ENCODE measurements around the gene TMEM270.
A peak's percentile ranks its signal among the peaks of the same experiment; 100 is the strongest.

The TMEM270 gene

GRCh38 chr7:73827567-73828106, 33.3 kb upstream of the TMEM270 start:
- Histone ChIP-seq H3K27ac (ENCODE audit: low read length) (peak overlapping the region; percentile 82), H3K27me3 (ENCODE audit: low read depth, low read length) (no peaks in the 10 kb centered on the region), H3K4me1 (ENCODE audit: control insufficient read depth in 1 of 2, insufficient read depth in 2 of 2, low read length in 2 of 2) (peaks cover 6 to 7% of the 10 kb centered on the region in 2 donors), H3K4me3 (ENCODE audit: low read depth in 1 of 2, low read length in 2 of 2) (no peak overlapping the region), H3K36me3 (ENCODE audit: control insufficient read depth in 1 of 2, insufficient read depth in 2 of 2, low read length in 2 of 2) (no peaks in the 10 kb centered on the region), H3K9me3 (ENCODE audit: control insufficient read depth in 1 of 2, low read length in 2 of 2) (no peaks in the 10 kb centered on the region)

DNA sequence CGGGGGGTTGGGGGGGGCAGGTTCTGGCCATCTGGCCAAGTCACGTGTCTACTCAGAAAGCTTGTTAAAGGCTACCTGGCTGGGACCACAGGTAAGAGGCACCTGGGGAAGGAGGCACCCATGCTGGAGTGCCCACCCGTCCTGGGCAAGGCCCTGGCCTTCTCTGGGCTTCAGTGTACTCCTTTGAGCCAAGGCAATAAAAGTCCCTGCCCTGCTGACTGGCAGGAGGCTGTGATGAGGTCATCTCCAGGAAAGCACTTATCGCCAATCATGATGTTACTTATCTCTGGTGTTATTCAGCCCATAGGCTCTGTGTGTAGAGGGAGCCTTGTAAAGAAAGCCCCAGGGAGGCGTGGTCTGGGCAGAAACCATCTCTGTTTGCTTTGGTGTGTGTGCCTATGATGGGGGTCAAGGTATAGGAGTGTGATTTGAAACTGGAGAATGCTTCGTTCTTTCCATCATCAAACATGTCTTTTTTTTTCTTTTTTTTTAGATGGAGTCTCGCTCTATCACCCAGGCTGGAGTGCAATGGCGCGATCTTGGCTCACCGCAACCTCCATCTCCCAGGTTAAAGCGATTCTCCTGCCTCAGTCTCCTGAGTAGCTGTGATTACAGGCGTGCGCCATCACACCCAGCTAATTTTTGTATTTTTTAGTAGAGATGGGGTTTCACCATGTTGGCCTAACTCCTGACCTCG, 32.7 kb upstream of the TMEM270 start:
- H3K9me3 ChIP-seq (ENCODE audit: control insufficient read depth in 1 of 2, low read length in 2 of 2) = no peaks in the 10 kb centered on the region
- H3K36me3 ChIP-seq (ENCODE audit: control insufficient read depth in 1 of 2, insufficient read depth in 2 of 2, low read length in 2 of 2) = no peaks in the 10 kb centered on the region
- H3K4me3 ChIP-seq (ENCODE audit: low read depth in 1 of 2, low read length in 2 of 2) = no peak overlapping the region
- no peaks in the 10 kb centered on the region for H3K27me3 ChIP-seq (ENCODE audit: low read depth, low read length)
- peaks cover 6 to 7% of the 10 kb centered on the region in 2 donors for H3K4me1 ChIP-seq (ENCODE audit: control insufficient read depth in 1 of 2, insufficient read depth in 2 of 2, low read length in 2 of 2)
- H3K27ac ChIP-seq (ENCODE audit: low read length) = no peak overlapping the region

DNA sequence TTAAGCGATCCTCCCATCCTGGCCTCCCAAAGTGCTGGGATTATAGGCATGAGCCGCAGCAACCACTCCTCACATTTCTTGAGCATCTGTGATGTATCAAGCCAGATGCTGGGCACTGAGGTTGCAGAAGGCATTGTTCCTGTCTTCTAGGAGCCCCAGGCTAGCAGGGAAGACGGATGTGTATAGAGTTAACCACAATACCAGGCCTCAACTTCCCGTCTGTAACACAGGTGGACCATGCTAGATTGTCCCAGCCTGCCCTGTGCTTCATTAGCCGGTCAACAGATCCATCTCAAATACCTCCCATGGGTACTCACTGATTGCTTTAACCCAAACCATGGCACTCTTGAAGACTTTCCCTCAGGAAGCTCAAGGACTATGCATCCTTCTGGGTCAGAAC, 32.0 kb upstream of the TMEM270 start:
- Histone ChIP-seq H3K27me3 (ENCODE audit: low read depth, low read length) (no peaks in the 10 kb centered on the region), H3K4me1 (ENCODE audit: control insufficient read depth in 1 of 2, insufficient read depth in 2 of 2, low read length in 2 of 2) (peaks cover 6 to 7% of the 10 kb centered on the region in 2 donors), H3K9me3 (ENCODE audit: control insufficient read depth in 1 of 2, low read length in 2 of 2) (no peaks in the 10 kb centered on the region), H3K27ac (ENCODE audit: low read length) (peak overlapping the region; percentile 94), H3K4me3 (ENCODE audit: low read depth in 1 of 2, low read length in 2 of 2) (no peak overlapping the region), H3K36me3 (ENCODE audit: control insufficient read depth in 1 of 2, insufficient read depth in 2 of 2, low read length in 2 of 2) (no peaks in the 10 kb centered on the region)

DNA sequence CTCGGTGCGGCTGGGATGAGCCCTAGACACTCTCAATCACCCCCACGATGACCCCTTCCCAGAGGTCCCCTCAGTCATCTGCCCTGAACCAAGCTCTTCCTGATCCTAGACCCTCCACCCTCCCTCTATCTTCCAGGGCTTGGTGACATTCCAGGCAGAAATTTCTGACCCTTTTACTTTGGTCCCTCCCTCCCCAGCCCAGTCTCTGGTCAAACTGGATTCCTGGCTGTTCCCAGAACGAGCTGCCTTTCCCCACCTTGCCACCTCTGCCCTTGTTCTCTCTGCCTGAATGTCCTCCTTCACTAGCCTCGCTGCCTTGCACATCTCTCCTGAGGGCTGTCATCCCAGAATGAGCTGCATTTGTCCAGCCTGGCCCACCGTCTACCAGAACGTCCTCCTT, 31.5 kb upstream of the TMEM270 start:
- H3K9me3 ChIP-seq (ENCODE audit: control insufficient read depth in 1 of 2, low read length in 2 of 2) = no peaks in the 10 kb centered on the region
- H3K36me3 ChIP-seq (ENCODE audit: control insufficient read depth in 1 of 2, insufficient read depth in 2 of 2, low read length in 2 of 2) = no peaks in the 10 kb centered on the region
- H3K4me1 ChIP-seq (ENCODE audit: control insufficient read depth in 1 of 2, insufficient read depth in 2 of 2, low read length in 2 of 2) = peaks cover 6 to 7% of the 10 kb centered on the region in 2 donors
- H3K27ac ChIP-seq (ENCODE audit: low read length) = peak overlapping the region; percentile 94
- H3K4me3 ChIP-seq (ENCODE audit: low read depth in 1 of 2, low read length in 2 of 2) = peak overlapping the region in 1 of 2 donors; percentile 21
- H3K27me3 ChIP-seq (ENCODE audit: low read depth, low read length) = no peaks in the 10 kb centered on the region

GRCh38 chr7:73829921-73830680, 30.9 kb upstream of the TMEM270 start:
- Histone ChIP-seq H3K36me3 (ENCODE audit: control insufficient read depth in 1 of 2, insufficient read depth in 2 of 2, low read length in 2 of 2) (no peaks in the 10 kb centered on the region), H3K27ac (ENCODE audit: low read length) (peak overlapping the region; percentile 94), H3K27me3 (ENCODE audit: low read depth, low read length) (no peaks in the 10 kb centered on the region), H3K4me1 (ENCODE audit: control insufficient read depth in 1 of 2, insufficient read depth in 2 of 2, low read length in 2 of 2) (peaks cover 6 to 7% of the 10 kb centered on the region in 2 donors), H3K4me3 (ENCODE audit: low read depth in 1 of 2, low read length in 2 of 2) (peak overlapping the region in 1 of 2 donors; percentile 21), H3K9me3 (ENCODE audit: control insufficient read depth in 1 of 2, low read length in 2 of 2) (no peaks in the 10 kb centered on the region)

DNA sequence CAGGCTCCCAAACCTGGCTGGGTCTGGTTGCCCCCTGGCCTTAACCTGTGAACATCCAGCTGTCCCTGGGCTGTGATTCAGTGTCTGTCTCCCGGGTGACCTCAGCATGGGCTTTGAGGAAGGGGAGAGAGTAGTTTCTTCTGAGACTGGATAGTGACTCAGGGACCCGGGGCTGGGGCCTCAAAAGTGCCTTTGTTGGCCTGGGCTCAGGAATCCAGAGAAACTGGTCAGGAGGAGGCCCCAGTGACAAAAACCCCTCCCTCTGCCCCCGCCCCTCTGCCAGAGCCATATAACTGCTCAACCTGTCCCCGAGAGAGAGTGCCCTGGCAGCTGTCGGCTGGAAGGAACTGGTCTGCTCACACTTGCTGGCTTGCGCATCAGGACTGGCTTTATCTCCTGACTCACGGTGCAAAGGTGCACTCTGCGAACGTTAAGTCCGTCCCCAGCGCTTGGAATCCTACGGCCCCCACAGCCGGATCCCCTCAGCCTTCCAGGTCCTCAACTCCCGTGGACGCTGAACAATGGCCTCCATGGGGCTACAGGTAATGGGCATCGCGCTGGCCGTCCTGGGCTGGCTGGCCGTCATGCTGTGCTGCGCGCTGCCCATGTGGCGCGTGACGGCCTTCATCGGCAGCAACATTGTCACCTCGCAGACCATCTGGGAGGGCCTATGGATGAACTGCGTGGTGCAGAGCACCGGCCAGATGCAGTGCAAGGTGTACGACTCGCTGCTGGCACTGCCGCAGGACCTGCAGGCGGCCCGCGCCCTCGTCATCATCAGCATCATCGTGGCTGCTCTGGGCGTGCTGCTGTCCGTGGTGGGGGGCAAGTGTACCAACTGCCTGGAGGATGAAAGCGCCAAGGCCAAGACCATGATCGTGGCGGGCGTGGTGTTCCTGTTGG, 30.0 kb upstream of the TMEM270 start, which contains the start of gene CLDN4:
TSS of gene CLDN4 (plus strand) at position 316 of the 903 bp plus-strand sequence. CDS start at position 522, 206 bp downstream.
- H3K27me3 ChIP-seq (ENCODE audit: low read depth, low read length) = no peaks in the 10 kb centered on the region
- no peaks in the 10 kb centered on the region for H3K36me3 ChIP-seq (ENCODE audit: control insufficient read depth in 1 of 2, insufficient read depth in 2 of 2, low read length in 2 of 2)
- peak within 1 kb of the TSS; percentile 94 for H3K27ac ChIP-seq (ENCODE audit: low read length)
- H3K4me1 ChIP-seq (ENCODE audit: control insufficient read depth in 1 of 2, insufficient read depth in 2 of 2, low read length in 2 of 2) = peaks cover 6 to 7% of the 10 kb centered on the region in 2 donors
- no peaks in the 10 kb centered on the region for H3K9me3 ChIP-seq (ENCODE audit: control insufficient read depth in 1 of 2, low read length in 2 of 2)
- peak within 1 kb of the TSS in 1 of 2 donors; percentile 56 for H3K4me3 ChIP-seq (ENCODE audit: low read depth in 1 of 2, low read length in 2 of 2)

DNA sequence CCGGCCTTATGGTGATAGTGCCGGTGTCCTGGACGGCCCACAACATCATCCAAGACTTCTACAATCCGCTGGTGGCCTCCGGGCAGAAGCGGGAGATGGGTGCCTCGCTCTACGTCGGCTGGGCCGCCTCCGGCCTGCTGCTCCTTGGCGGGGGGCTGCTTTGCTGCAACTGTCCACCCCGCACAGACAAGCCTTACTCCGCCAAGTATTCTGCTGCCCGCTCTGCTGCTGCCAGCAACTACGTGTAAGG, 29.4 kb upstream of the TMEM270 start:
- Histone ChIP-seq H3K9me3 (ENCODE audit: control insufficient read depth in 1 of 2, low read length in 2 of 2) (no peaks in the 10 kb centered on the region), H3K27ac (ENCODE audit: low read length) (peak overlapping the region; percentile 84), H3K4me3 (ENCODE audit: low read depth in 1 of 2, low read length in 2 of 2) (peak overlapping the region in 1 of 2 donors; percentile 56), H3K27me3 (ENCODE audit: low read depth, low read length) (no peaks in the 10 kb centered on the region), H3K4me1 (ENCODE audit: control insufficient read depth in 1 of 2, insufficient read depth in 2 of 2, low read length in 2 of 2) (peaks cover 6 to 7% of the 10 kb centered on the region in 2 donors), H3K36me3 (ENCODE audit: control insufficient read depth in 1 of 2, insufficient read depth in 2 of 2, low read length in 2 of 2) (no peaks in the 10 kb centered on the region)

GRCh38 chr7:73831834-73832651, 28.9 kb upstream of the TMEM270 start:
- peaks cover 6 to 7% of the 10 kb centered on the region in 2 donors for H3K4me1 ChIP-seq (ENCODE audit: control insufficient read depth in 1 of 2, insufficient read depth in 2 of 2, low read length in 2 of 2)
- H3K27ac ChIP-seq (ENCODE audit: low read length) = peak overlapping the region; percentile 84
- H3K4me3 ChIP-seq (ENCODE audit: low read depth in 1 of 2, low read length in 2 of 2) = peak overlapping the region in 1 of 2 donors; percentile 56
- no peaks in the 10 kb centered on the region for H3K27me3 ChIP-seq (ENCODE audit: low read depth, low read length)
- no peaks in the 10 kb centered on the region for H3K9me3 ChIP-seq (ENCODE audit: control insufficient read depth in 1 of 2, low read length in 2 of 2)
- H3K36me3 ChIP-seq (ENCODE audit: control insufficient read depth in 1 of 2, insufficient read depth in 2 of 2, low read length in 2 of 2) = no peaks in the 10 kb centered on the region

DNA sequence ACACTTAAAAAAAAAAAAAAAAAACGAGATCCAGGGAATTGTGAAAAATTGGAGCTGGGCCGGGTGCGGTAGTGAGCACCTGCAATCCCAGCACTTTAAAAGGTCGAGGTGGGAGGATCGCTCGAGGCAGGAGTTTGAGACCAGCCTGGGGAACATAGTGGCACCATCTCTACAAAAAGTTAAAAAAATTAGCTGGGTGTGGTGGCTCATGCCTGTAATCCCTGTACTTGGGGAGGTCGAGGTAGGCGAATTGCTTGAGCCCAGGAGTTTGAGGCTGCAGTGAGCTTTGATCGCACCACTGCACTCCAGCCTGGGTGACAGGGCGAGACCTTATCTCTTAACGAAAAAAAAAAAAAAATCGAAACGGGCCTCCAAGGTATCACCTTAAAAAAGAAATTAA, 28.2 kb upstream of the TMEM270 start:
- peaks cover 0 to under 1% of the 10 kb centered on the region in 2 donors for H3K4me1 ChIP-seq (ENCODE audit: control insufficient read depth in 1 of 2, insufficient read depth in 2 of 2, low read length in 2 of 2)
- H3K9me3 ChIP-seq (ENCODE audit: control insufficient read depth in 1 of 2, low read length in 2 of 2) = no peaks in the 10 kb centered on the region
- peak overlapping the region; percentile 51 for H3K27ac ChIP-seq (ENCODE audit: low read length)
- no peak overlapping the region for H3K4me3 ChIP-seq (ENCODE audit: low read depth in 1 of 2, low read length in 2 of 2)
- no peaks in the 10 kb centered on the region for H3K36me3 ChIP-seq (ENCODE audit: control insufficient read depth in 1 of 2, insufficient read depth in 2 of 2, low read length in 2 of 2)
- H3K27me3 ChIP-seq (ENCODE audit: low read depth, low read length) = no peaks in the 10 kb centered on the region

GRCh38 chr7:73833251-73833919, 27.6 kb upstream of the TMEM270 start:
- H3K36me3 ChIP-seq (ENCODE audit: control insufficient read depth in 1 of 2, insufficient read depth in 2 of 2, low read length in 2 of 2) = no peaks in the 10 kb centered on the region
- H3K9me3 ChIP-seq (ENCODE audit: control insufficient read depth in 1 of 2, low read length in 2 of 2) = no peaks in the 10 kb centered on the region
- H3K4me3 ChIP-seq (ENCODE audit: low read depth in 1 of 2, low read length in 2 of 2) = no peak overlapping the region
- peak overlapping the region; percentile 51 for H3K27ac ChIP-seq (ENCODE audit: low read length)
- no peaks in the 10 kb centered on the region for H3K27me3 ChIP-seq (ENCODE audit: low read depth, low read length)
- H3K4me1 ChIP-seq (ENCODE audit: control insufficient read depth in 1 of 2, insufficient read depth in 2 of 2, low read length in 2 of 2) = no peaks in the 10 kb centered on the region
